ENCODE results near the gene FARS2. TPM values are rescaled to one million over a fixed set of nuclear protein-coding genes. Genes with fewer than 3 reads are reported as not detected.

Gene FARS2
- polyA plus RNA-seq, 1 donor from 2014 or later, result 32.8 TPM

GRCh38 chr6:5516036-5516435 is 254.7 kb downstream of the FARS2 start:
- H3K27ac Mint-ChIP-seq, result no peak overlapping the region
- H3K4me3 Mint-ChIP-seq, result no peak overlapping the region
- peaks cover 17 to 25% (median 22%) of the 10 kb centered on the region in 3 donors for H3K4me1 Mint-ChIP-seq
- H3K27me3 Mint-ChIP-seq, result no peaks in the 10 kb centered on the region
- H3K36me3 Mint-ChIP-seq, result peaks cover 6% of the 10 kb centered on the region
- no peaks in the 10 kb centered on the region for H3K9me3 Mint-ChIP-seq

GRCh38 chr6:5517796-5518195 is 256.5 kb downstream of the FARS2 start:
- Mint-ChIP-seq H3K4me3 (peak overlapping the region in 1 of 4 donors; percentile 56), H3K9me3 (no peaks in the 10 kb centered on the region), H3K36me3 (peaks cover 4% of the 10 kb centered on the region), H3K27ac (peak overlapping the region in 1 of 3 donors; percentile 1), H3K27me3 (no peaks in the 10 kb centered on the region), H3K4me1 (peaks cover 17 to 22% (median 22%) of the 10 kb centered on the region in 3 donors)

GRCh38 chr6:5518936-5519491 is 257.7 kb downstream of the FARS2 start:
- peaks cover 17 to 22% (median 19%) of the 10 kb centered on the region in 3 donors for H3K4me1 Mint-ChIP-seq
- no peak overlapping the region for H3K27ac Mint-ChIP-seq
- H3K27me3 Mint-ChIP-seq, result no peaks in the 10 kb centered on the region
- peak overlapping the region in 1 of 4 donors; percentile 56 for H3K4me3 Mint-ChIP-seq
- H3K9me3 Mint-ChIP-seq, result no peaks in the 10 kb centered on the region
- H3K36me3 Mint-ChIP-seq, result peaks cover 4% of the 10 kb centered on the region

- H3K27ac Mint-ChIP-seq, result no peak overlapping the region
- peaks cover 17 to 28% (median 21%) of the 10 kb centered on the region in 3 donors for H3K4me1 Mint-ChIP-seq
- H3K27me3 Mint-ChIP-seq, result no peaks in the 10 kb centered on the region
- no peaks in the 10 kb centered on the region for H3K9me3 Mint-ChIP-seq
- H3K36me3 Mint-ChIP-seq, result peaks cover 8% of the 10 kb centered on the region
- no peak overlapping the region for H3K4me3 Mint-ChIP-seq
These were observed 259.5 kb downstream of the FARS2 start for GRCh38 chr6:5520796-5521195.

- no peaks in the 10 kb centered on the region for H3K27me3 Mint-ChIP-seq
- peaks cover 11% of the 10 kb centered on the region for H3K36me3 Mint-ChIP-seq
- H3K4me1 Mint-ChIP-seq, result peaks cover 15 to 25% (median 21%) of the 10 kb centered on the region in 3 donors
- H3K4me3 Mint-ChIP-seq, result no peak overlapping the region
- no peaks in the 10 kb centered on the region for H3K9me3 Mint-ChIP-seq
- H3K27ac Mint-ChIP-seq, result no peak overlapping the region
These were observed 260.0 kb downstream of the FARS2 start for GRCh38 chr6:5521322-5521721.

- Mint-ChIP-seq H3K9me3 (no peaks in the 10 kb centered on the region), H3K4me1 (peaks cover 15 to 21% (median 21%) of the 10 kb centered on the region in 3 donors), H3K36me3 (peaks cover 9% of the 10 kb centered on the region), H3K27me3 (no peaks in the 10 kb centered on the region), H3K4me3 (no peak overlapping the region), H3K27ac (no peak overlapping the region)
These were observed 260.8 kb downstream of the FARS2 start for GRCh38 chr6:5522147-5522546.

GRCh38 chr6:5524110-5524509 is 262.8 kb downstream of the FARS2 start:
- H3K36me3 Mint-ChIP-seq, result peaks cover 9% of the 10 kb centered on the region
- H3K27ac Mint-ChIP-seq, result peak overlapping the region in 1 of 3 donors; percentile 9
- H3K27me3 Mint-ChIP-seq, result no peaks in the 10 kb centered on the region
- peaks cover 18 to 29% (median 18%) of the 10 kb centered on the region in 3 donors for H3K4me1 Mint-ChIP-seq
- H3K9me3 Mint-ChIP-seq, result no peaks in the 10 kb centered on the region
- H3K4me3 Mint-ChIP-seq, result no peak overlapping the region

GRCh38 chr6:5525209-5525608 is 263.9 kb downstream of the FARS2 start:
- H3K27ac Mint-ChIP-seq, result no peak overlapping the region
- H3K9me3 Mint-ChIP-seq, result no peaks in the 10 kb centered on the region
- H3K4me3 Mint-ChIP-seq, result no peak overlapping the region
- H3K27me3 Mint-ChIP-seq, result no peaks in the 10 kb centered on the region
- H3K4me1 Mint-ChIP-seq, result peaks cover 12 to 25% (median 15%) of the 10 kb centered on the region in 3 donors
- peaks cover 7% of the 10 kb centered on the region for H3K36me3 Mint-ChIP-seq

- H3K4me3 Mint-ChIP-seq, result no peak overlapping the region
- peaks cover 11% of the 10 kb centered on the region for H3K36me3 Mint-ChIP-seq
- no peaks in the 10 kb centered on the region for H3K9me3 Mint-ChIP-seq
- no peaks in the 10 kb centered on the region for H3K27me3 Mint-ChIP-seq
- H3K27ac Mint-ChIP-seq, result no peak overlapping the region
- peaks cover 15 to 25% (median 15%) of the 10 kb centered on the region in 3 donors for H3K4me1 Mint-ChIP-seq
These were observed 267.7 kb downstream of the FARS2 start for GRCh38 chr6:5529015-5529414.

- peaks cover 14% of the 10 kb centered on the region for H3K36me3 Mint-ChIP-seq
- H3K27me3 Mint-ChIP-seq, result no peaks in the 10 kb centered on the region
- H3K4me3 Mint-ChIP-seq, result no peak overlapping the region
- peaks cover 15 to 25% (median 15%) of the 10 kb centered on the region in 3 donors for H3K4me1 Mint-ChIP-seq
- peaks cover 0 to 5% (median 0%) of the 10 kb centered on the region in 3 donors for H3K9me3 Mint-ChIP-seq
- no peak overlapping the region for H3K27ac Mint-ChIP-seq
These were observed 268.4 kb downstream of the FARS2 start for GRCh38 chr6:5529733-5530132.

GRCh38 chr6:5531161-5531560 is 269.8 kb downstream of the FARS2 start:
- peaks cover 0 to 5% (median 0%) of the 10 kb centered on the region in 3 donors for H3K9me3 Mint-ChIP-seq

GRCh38 chr6:5531853-5532375 is 270.6 kb downstream of the FARS2 start:
- H3K36me3 Mint-ChIP-seq, result peaks cover 16% of the 10 kb centered on the region
- H3K27me3 Mint-ChIP-seq, result no peaks in the 10 kb centered on the region
- peaks cover 11 to 18% (median 15%) of the 10 kb centered on the region in 3 donors for H3K4me1 Mint-ChIP-seq
- H3K9me3 Mint-ChIP-seq, result peaks cover 0 to 5% (median 0%) of the 10 kb centered on the region in 3 donors
- no peak overlapping the region for H3K4me3 Mint-ChIP-seq
- H3K27ac Mint-ChIP-seq, result peak overlapping the region in 1 of 3 donors; percentile 31

More at GRCh38 chr6:5531161-5531560, 269.8 kb downstream of the FARS2 start:
- H3K27me3 Mint-ChIP-seq, result no peaks in the 10 kb centered on the region
- peaks cover 12% of the 10 kb centered on the region for H3K36me3 Mint-ChIP-seq
- H3K4me1 Mint-ChIP-seq, result peaks cover 11 to 18% (median 15%) of the 10 kb centered on the region in 3 donors
- no peak overlapping the region for H3K4me3 Mint-ChIP-seq
- no peak overlapping the region for H3K27ac Mint-ChIP-seq

GRCh38 chr6:5532941-5533340 is 271.6 kb downstream of the FARS2 start:
- Mint-ChIP-seq H3K27me3 (no peaks in the 10 kb centered on the region), H3K9me3 (peaks cover 0 to 5% (median 0%) of the 10 kb centered on the region in 3 donors), H3K36me3 (peaks cover 18% of the 10 kb centered on the region), H3K27ac (no peak overlapping the region), H3K4me3 (no peak overlapping the region), H3K4me1 (peaks cover 3 to 9% (median 7%) of the 10 kb centered on the region in 3 donors)

- peaks cover 0 to 5% (median 0%) of the 10 kb centered on the region in 3 donors for H3K9me3 Mint-ChIP-seq
- H3K27ac Mint-ChIP-seq, result no peak overlapping the region
- peaks cover 23% of the 10 kb centered on the region for H3K36me3 Mint-ChIP-seq
- H3K4me1 Mint-ChIP-seq, result peaks cover 0 to 6% (median 0%) of the 10 kb centered on the region in 3 donors
- H3K4me3 Mint-ChIP-seq, result no peak overlapping the region
- no peaks in the 10 kb centered on the region for H3K27me3 Mint-ChIP-seq
These were observed 273.3 kb downstream of the FARS2 start for GRCh38 chr6:5534643-5535042.

GRCh38 chr6:5536644-5537043 is 275.3 kb downstream of the FARS2 start:
- H3K36me3 Mint-ChIP-seq, result peaks cover 21% of the 10 kb centered on the region
- peaks cover 0 to 6% (median 0%) of the 10 kb centered on the region in 3 donors for H3K4me1 Mint-ChIP-seq
- no peaks in the 10 kb centered on the region for H3K27me3 Mint-ChIP-seq
- H3K9me3 Mint-ChIP-seq, result peaks cover 0 to 5% (median 0%) of the 10 kb centered on the region in 3 donors
- H3K27ac Mint-ChIP-seq, result no peak overlapping the region
- H3K4me3 Mint-ChIP-seq, result no peak overlapping the region

GRCh38 chr6:5537132-5537531 is 275.8 kb downstream of the FARS2 start:
- Mint-ChIP-seq H3K27ac (no peak overlapping the region), H3K4me1 (peaks cover 0 to 6% (median 0%) of the 10 kb centered on the region in 3 donors), H3K9me3 (peaks cover 0 to 5% (median 0%) of the 10 kb centered on the region in 3 donors), H3K27me3 (no peaks in the 10 kb centered on the region), H3K36me3 (peaks cover 18% of the 10 kb centered on the region), H3K4me3 (no peak overlapping the region)
